K562 (cell line): ENCODE measurements around the gene SPATS1. TPM values are rescaled to one million over a fixed set of nuclear protein-coding genes. Genes with fewer than 3 reads are reported as not detected.

Source experiments
- ARID4B ChIP-seq: sonication (generic); formaldehyde crosslinking; IDR thresholded peaks from 2 replicates; pipeline ENCODE4 v1.8.0; 2022; ENCODE audit warnings: mild to moderate bottlenecking, missing genetic modification reagents
- BCL6 ChIP-seq: fragments of 250-450 bp; sonication (Bioruptor Pico); IDR thresholded peaks from 2 replicates; pipeline ENCODE4 v1.4.0; 2020
- BCOR ChIP-seq: fragments of 450-650 bp; IDR thresholded peaks from 2 replicates; pipeline ENCODE4 v1.6.1; 2016
- DNMT1 ChIP-seq: fragments of 450-650 bp; IDR thresholded peaks from 2 replicates; pipeline ENCODE4 v1.6.1; 2016; ENCODE audit warnings: antibody characterized with exemption, mild to moderate bottlenecking
- EP300 ChIP-seq: IDR thresholded peaks from 2 replicates; pipeline ENCODE4 v1.6.1; 2012; ENCODE audit warnings: low read length, improper control_type of control experiment
- ETV6 ChIP-seq, 3 experiments: fragments of 150-350 bp in 1 of 3; sonication (generic) in 1 of 3; formaldehyde crosslinking in 1 of 3; IDR thresholded peaks; 2 replicates each; pipeline versions ENCODE4 v1.6.1 to v1.8.0; 2014 to 2022; ENCODE audit warnings: borderline replicate concordance in 2 of 3, low read depth in 2 of 3, antibody characterized with exemption in 1 of 3, low read length in 1 of 3, mild to moderate bottlenecking in 1 of 3, missing genetic modification reagents in 1 of 3
- L3MBTL2 ChIP-seq: fragments of 450-650 bp; IDR thresholded peaks from 2 replicates; pipeline ENCODE4 v1.6.1; 2016; ENCODE audit warnings: mild to moderate bottlenecking, moderate library complexity
- TGIF2 ChIP-seq: sonication (generic); formaldehyde crosslinking; IDR thresholded peaks from 2 replicates; pipeline ENCODE4 v1.8.1; 2022; ENCODE audit warnings: mild to moderate bottlenecking, missing genetic modification reagents, moderate library complexity
- ZBTB40 ChIP-seq, 2 experiments: fragments of 450-650 bp in 1 of 2; sonication (generic) in 1 of 2; formaldehyde crosslinking in 1 of 2; IDR thresholded peaks; 2 replicates each; pipeline versions ENCODE4 v1.7.1 to v1.9.0; 2016 to 2022; ENCODE audit warnings: inconsistent platforms in 1 of 2, mild to moderate bottlenecking in 1 of 2, missing genetic modification reagents in 1 of 2
- ZC3H8 ChIP-seq: fragments of 450-650 bp; IDR thresholded peaks from 2 replicates; pipeline ENCODE4 v1.6.1; 2017
- ZNF354B ChIP-seq: fragments of 250-450 bp; sonication (Bioruptor Pico); IDR thresholded peaks from 2 replicates; pipeline ENCODE4 v1.4.0; 2020
- ZNF766 ChIP-seq: fragments of 200-800 bp; sonication (Bioruptor generic); conservative IDR thresholded peaks from 2 replicates; pipeline ENCODE4 v1.6.1; 2016; ENCODE audit warnings: missing genetic modification characterization, missing compliant biosample characterization
- ZNF79 ChIP-seq: fragments of 250-450 bp; sonication (Bioruptor Pico); IDR thresholded peaks from 2 replicates; pipeline ENCODE4 v1.4.0; 2020; ENCODE audit warnings: low read depth, mild to moderate bottlenecking, moderate library complexity
- polyA plus RNA-seq, 8 experiments: library from polyadenylated mRNA; depleted of rRNA in 4 of 8; stranded (reverse) in 5 of 8; unstranded in 3 of 8; fragments of >200 nt; fragmentation: Nextera tagmentation in 2 of 8; fragmentation: Illumina TruSeq in 1 of 8; extraction: Ambion mirVana in 2 of 8; extraction: Trizol in 1 of 8; gene quantifications; 2 replicates each; pipeline versions ENCODE4 v1.2.1 to v1.2.3, GENCODE V29; 2011 to 2014; ENCODE audit warnings: inconsistent platforms in 1 of 8, missing spikeins in 1 of 8
- total RNA-seq, 7 experiments: library from RNA; depleted of rRNA in 6 of 7; stranded (reverse); fragments of >200 nt in 6 of 7; fragmentation: Illumina TruSeq in 2 of 7; extraction: Trizol in 2 of 7; gene quantifications; 2 replicates each; pipeline versions ENCODE4 v1.2.1 to v1.2.3, GENCODE V29; 2011 to 2021; ENCODE audit warnings: low replicate concordance in 1 of 7

Gene SPATS1
- total and polyA plus RNA-seq, 9 of the 15 experiments (the other 6 are each of a cell fraction or from before 2014, with no cell fraction given): not detected

GRCh38 chr6:44312901-44313788, 29.3 kb upstream of the SPATS1 start, which contains the start of gene AARS2 (continued):
- peak; percentile 81 for TF ChIP-seq ARID4B (CRISPR knock-in tag)
- peak; percentile 59; the same call in 1 of the 2 replicates for TF ChIP-seq ZBTB40 (IDR thresholded peaks at IDR 0.05)
- 0 out of 2 replicates have a peak, but pooled peaks have one; percentile 44 for TF ChIP-seq ZBTB40 (CRISPR knock-in tag; IDR thresholded peaks at IDR 0.05)
- TF ChIP-seq BCL6: no peak
- peak; percentile 80; the same call in 1 of the 2 replicates for TF ChIP-seq ZNF766 (CRISPR knock-in tag)
- TF ChIP-seq DNMT1: no peak
- TF ChIP-seq ZNF354B (CRISPR knock-in tag): no peak
- TF ChIP-seq ZC3H8: no peak
- no peak for TF ChIP-seq TGIF2 (CRISPR knock-in tag)
- TF ChIP-seq ZNF79 (CRISPR knock-in tag): no peak
- TF ChIP-seq EP300: peak; percentile 48; the same call in 1 of the 2 replicates
- peak in 1 of 2 experiments; percentile 49; a peak in 1 of 4 replicates for TF ChIP-seq ETV6 (IDR thresholded peaks at IDR 0.05; ENCODE audit: borderline replicate concordance in 1 of 2, low read depth in 2 of 2, low read length in 1 of 2)
- TF ChIP-seq ETV6 (CRISPR knock-in tag; IDR thresholded peaks at IDR 0.05; ENCODE audit: borderline replicate concordance): no peak
- TF ChIP-seq L3MBTL2: peak; percentile 72
- TF ChIP-seq BCOR: peak; percentile 88
